Mesenchymal stem cell (in vitro differentiated cells and primary cell): Measurements from ENCODE around the gene LACTB.
"Not testable (repeated sequence)": the region's sequence is repeated elsewhere in the genome, so short reads cannot be mapped to it uniquely, and the experiment has no call there.

Experiments used
- DNase-seq: peaks from one replicate; pipeline ENCODE4 v3.0.0-alpha.2; 2013
- H2AFZ ChIP-seq: one replicate; pipeline ENCODE4 v1.6.1; 2013; ENCODE audit warnings: low read depth, mild to moderate bottlenecking, control low read depth, inconsistent platforms, low read length, moderate library complexity
- H2AK5ac ChIP-seq: 2 replicates; pipeline ENCODE4 v1.6.1; 2013; ENCODE audit warnings: low read length, moderate library complexity, mild to moderate bottlenecking, inconsistent platforms; ENCODE audit not compliant: severe bottlenecking
- H2BK120ac ChIP-seq: one replicate; pipeline ENCODE4 v1.6.1; 2013; ENCODE audit warnings: low read depth, mild to moderate bottlenecking, inconsistent platforms, low read length, moderate library complexity
- H2BK12ac ChIP-seq, 2 experiments: one replicate each; pipeline ENCODE4 v1.6.1; 2013; ENCODE audit warnings: inconsistent platforms in 2 of 2, low read length in 2 of 2, mild to moderate bottlenecking in 2 of 2, moderate library complexity in 2 of 2, control low read depth in 1 of 2
- H2BK15ac ChIP-seq: one replicate; pipeline ENCODE4 v1.6.1; 2013; ENCODE audit warnings: mild to moderate bottlenecking, low read depth, inconsistent platforms; ENCODE audit not compliant: poor library complexity, severe bottlenecking
- H2BK5ac ChIP-seq: 2 replicates; pipeline ENCODE4 v1.6.1; 2013; ENCODE audit warnings: low read depth, mild to moderate bottlenecking, low read length, control low read depth, inconsistent platforms; ENCODE audit not compliant: poor library complexity, severe bottlenecking
- H3K14ac ChIP-seq, 2 experiments: one replicate each; pipeline ENCODE4 v1.6.1; 2013; ENCODE audit warnings: inconsistent platforms in 2 of 2, low read length in 2 of 2, control low read depth in 1 of 2, mild to moderate bottlenecking in 1 of 2, moderate library complexity in 1 of 2
- H3K18ac ChIP-seq, 2 experiments: one replicate each; pipeline ENCODE4 v1.6.1; 2013; ENCODE audit warnings: inconsistent platforms in 2 of 2, low read length in 2 of 2, control low read depth in 1 of 2, low read depth in 1 of 2, mild to moderate bottlenecking in 1 of 2
- H3K23ac ChIP-seq, 2 experiments: one replicate each; pipeline ENCODE4 v1.6.1; 2013; ENCODE audit warnings: inconsistent platforms in 2 of 2, low read length in 2 of 2, mild to moderate bottlenecking in 2 of 2, moderate library complexity in 2 of 2, control low read depth in 1 of 2
- H3K27ac ChIP-seq: 2 replicates; pipeline ENCODE4 v1.5.1; 2013; ENCODE audit warnings: mild to moderate bottlenecking, moderate library complexity, low read length, control low read depth, inconsistent platforms; ENCODE audit not compliant: poor library complexity, severe bottlenecking
- H3K27me3 ChIP-seq, 2 experiments: 2 replicates each; pipeline versions ENCODE4 v1.6.1 to v1.7.0; 2013; ENCODE audit warnings: low read length in 2 of 2, mild to moderate bottlenecking in 2 of 2, moderate library complexity in 2 of 2, control low read depth in 1 of 2, inconsistent platforms in 1 of 2; ENCODE audit not compliant: control insufficient read depth in 1 of 2, insufficient read depth in 1 of 2
- H3K36me3 ChIP-seq, 2 experiments: 2 replicates each; pipeline versions ENCODE4 v1.6.1 to v1.7.0; 2013; ENCODE audit warnings: low read length in 2 of 2, control low read depth in 1 of 2, inconsistent platforms in 1 of 2, low read depth in 1 of 2, mild to moderate bottlenecking in 1 of 2; ENCODE audit not compliant: insufficient read depth in 2 of 2, control insufficient read depth in 1 of 2
- H3K4ac ChIP-seq, 2 experiments: one replicate each; pipeline ENCODE4 v1.6.1; 2013; ENCODE audit warnings: inconsistent platforms in 2 of 2, low read length in 2 of 2, mild to moderate bottlenecking in 2 of 2, moderate library complexity in 2 of 2, control low read depth in 1 of 2, low read depth in 1 of 2
- H3K4me1 ChIP-seq: 2 replicates; pipeline ENCODE4 v1.6.1; 2013; ENCODE audit warnings: low read depth, low read length, control low read depth; ENCODE audit not compliant: control insufficient read depth, insufficient read depth
- H3K4me2 ChIP-seq: 2 replicates; pipeline ENCODE4 v1.6.1; 2013; ENCODE audit warnings: low read length, mild to moderate bottlenecking, inconsistent platforms; ENCODE audit not compliant: poor library complexity, severe bottlenecking
- H3K4me3 ChIP-seq, 2 experiments: 2 replicates each; pipeline versions ENCODE4 v1.5.1 to v1.7.0; 2013; ENCODE audit warnings: low read length in 2 of 2, mild to moderate bottlenecking in 2 of 2, control low read depth in 1 of 2, low read depth in 1 of 2; ENCODE audit not compliant: insufficient read depth in 1 of 2
- H3K79me1 ChIP-seq: replicated peaks from 2 replicates; pipeline ENCODE4 v1.6.1; 2013; ENCODE audit warnings: mild to moderate bottlenecking, control low read depth, low read length, inconsistent platforms; ENCODE audit not compliant: poor library complexity, severe bottlenecking
- H3K9ac ChIP-seq: 2 replicates; pipeline ENCODE4 v1.7.0; 2013; ENCODE audit warnings: mild to moderate bottlenecking, low read length, moderate library complexity
- H3K9me3 ChIP-seq: 2 replicates; pipeline ENCODE4 v1.7.0; 2013; ENCODE audit warnings: mild to moderate bottlenecking, low read length; ENCODE audit not compliant: control insufficient read depth
- H4K8ac ChIP-seq: one replicate; pipeline ENCODE4 v1.6.1; 2013; ENCODE audit warnings: inconsistent platforms, mild to moderate bottlenecking, low read length, moderate library complexity
- H4K91ac ChIP-seq: one replicate; pipeline ENCODE4 v1.6.1; 2013; ENCODE audit warnings: mild to moderate bottlenecking, low read length, inconsistent platforms
- WGBS: methylation state at CpG from one replicate; pipeline ENCODE4 v1.1.7; 2013; ENCODE audit warnings: mixed read lengths; 5-methylcytosine and 5-hydroxymethylcytosine counted together

The LACTB gene

DNA sequence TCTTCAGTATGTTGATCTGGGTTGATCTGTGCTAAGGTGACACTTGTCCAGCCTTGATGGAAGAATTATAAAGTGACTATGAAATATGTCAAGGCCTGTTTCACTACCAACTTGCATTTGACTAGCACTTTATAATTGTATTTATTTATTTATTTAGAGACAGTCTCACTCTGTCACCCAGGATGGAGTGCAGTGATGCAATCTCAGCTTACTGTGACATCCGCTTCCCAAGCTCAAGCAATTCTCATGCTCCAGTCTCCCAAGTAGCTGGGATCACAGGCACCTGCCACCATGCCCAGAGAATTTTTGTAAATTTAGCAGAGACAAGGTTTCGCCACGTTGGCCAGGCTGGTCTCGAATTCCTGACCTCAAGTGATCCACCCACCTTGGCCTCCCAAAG lies 25.5 kb upstream of the LACTB start:
- no peak overlapping the region for H2BK12ac ChIP-seq
- 100% methylated on average over 4 of the region's 4 CpGs for WGBS
- H2AFZ ChIP-seq, result no peak overlapping the region
- H3K14ac ChIP-seq, result no peak overlapping the region
- peaks cover 3% of the 10 kb centered on the region for H3K4me1 ChIP-seq
- H3K4ac ChIP-seq, result no peak overlapping the region
- H2BK5ac ChIP-seq, result no peak overlapping the region
- H3K4me2 ChIP-seq, result no peak overlapping the region
- H4K8ac ChIP-seq, result no peak overlapping the region
- H3K27me3 ChIP-seq, result no peaks in the 10 kb centered on the region
- no peak overlapping the region for H3K4me3 ChIP-seq
- no peak overlapping the region for H3K23ac ChIP-seq
- DNase-seq, result no peak
- no peak overlapping the region for H3K27ac ChIP-seq
- no peak overlapping the region for H4K91ac ChIP-seq
- H3K18ac ChIP-seq, result no peak overlapping the region
- H2AK5ac ChIP-seq, result peak overlapping the region; percentile 29
- H2BK120ac ChIP-seq, result no peak overlapping the region
- no peaks in the 10 kb centered on the region for H3K36me3 ChIP-seq
- no peaks in the 10 kb centered on the region for H3K9me3 ChIP-seq
- no peak overlapping the region for H2BK15ac ChIP-seq
- no peaks in the 10 kb centered on the region for H3K79me1 ChIP-seq
- H3K9ac ChIP-seq, result no peak overlapping the region

DNA sequence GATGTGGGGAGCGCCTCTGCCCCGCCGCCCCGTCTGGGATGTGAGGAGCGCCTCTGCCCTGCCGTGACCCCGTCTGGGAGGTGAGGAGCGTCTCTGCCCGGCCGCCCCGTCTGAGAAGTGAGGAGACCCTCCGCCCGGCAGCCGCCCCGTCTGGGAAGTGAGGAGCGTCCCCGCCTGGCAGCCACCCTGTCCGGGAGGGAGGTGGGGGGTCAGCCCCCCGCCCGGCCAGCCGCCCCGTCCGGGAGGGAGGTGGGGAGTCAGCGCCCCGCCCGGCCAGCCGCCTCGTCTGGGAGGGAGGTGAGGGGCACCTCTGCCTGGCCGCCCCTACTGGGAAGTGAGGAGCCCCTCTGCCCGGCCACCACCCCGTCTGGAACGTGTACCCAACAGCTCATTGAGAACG lies 22.8 kb upstream of the LACTB start:
- H2AFZ ChIP-seq, H3K4ac ChIP-seq, H3K23ac ChIP-seq, H2BK15ac ChIP-seq, H3K27me3 ChIP-seq, H3K9ac ChIP-seq, H3K14ac ChIP-seq, H3K9me3 ChIP-seq, H4K91ac ChIP-seq, H2BK12ac ChIP-seq, H3K4me3 ChIP-seq, H2AK5ac ChIP-seq, H3K27ac ChIP-seq, H3K36me3 ChIP-seq, H3K79me1 ChIP-seq, H4K8ac ChIP-seq, H3K4me1 ChIP-seq, DNase-seq, H3K18ac ChIP-seq, H2BK5ac ChIP-seq, H3K4me2 ChIP-seq, H2BK120ac ChIP-seq: not testable (repeated sequence)
- 91% methylated on average over 26 of the region's 33 CpGs for WGBS

- H2BK120ac ChIP-seq, H3K4me3 ChIP-seq, H3K9ac ChIP-seq, H3K18ac ChIP-seq, H2BK15ac ChIP-seq, H2BK12ac ChIP-seq, H3K4me2 ChIP-seq, H4K91ac ChIP-seq, H4K8ac ChIP-seq, H3K14ac ChIP-seq, DNase-seq, H3K79me1 ChIP-seq, H3K36me3 ChIP-seq, H2AK5ac ChIP-seq, H3K4ac ChIP-seq, H3K4me1 ChIP-seq, H3K27me3 ChIP-seq, H3K9me3 ChIP-seq, H3K27ac ChIP-seq, H3K23ac ChIP-seq, H2BK5ac ChIP-seq, H2AFZ ChIP-seq: not testable (repeated sequence)
- WGBS, result 100% methylated on average over 1 of the region's 5 CpGs
Measured at GRCh38 chr15:63099581-63099980, 22.1 kb upstream of the LACTB start.

DNA sequence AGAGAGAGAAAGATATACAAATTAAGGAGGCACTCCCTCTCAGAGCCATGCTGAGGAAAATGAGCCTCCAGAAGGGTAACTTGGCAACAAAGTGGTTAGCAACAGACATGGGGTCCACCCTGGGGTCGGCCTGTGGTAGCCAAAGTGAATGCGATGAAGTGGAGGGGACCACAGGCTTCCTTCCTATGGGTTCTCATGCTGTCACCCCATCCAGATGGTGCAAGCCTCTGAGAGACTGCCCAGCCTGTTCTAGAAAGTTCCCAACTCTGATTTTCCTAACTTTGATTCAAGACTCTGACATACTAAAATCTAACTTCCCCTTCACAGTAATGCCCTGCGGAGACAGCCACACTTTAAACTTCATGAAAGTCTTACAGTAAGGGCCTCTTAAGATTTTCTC lies 18.2 kb upstream of the LACTB start:
- Histone ChIP-seq H3K18ac (no peak overlapping the region), H4K91ac (no peak overlapping the region), H3K36me3 (no peaks in the 10 kb centered on the region), H2BK5ac (no peak overlapping the region), H2BK12ac (no peak overlapping the region), H3K79me1 (no peaks in the 10 kb centered on the region), H3K14ac (no peak overlapping the region), H4K8ac (no peak overlapping the region), H3K4ac (no peak overlapping the region), H3K9me3 (no peaks in the 10 kb centered on the region), H3K27ac (no peak overlapping the region), H3K4me3 (no peak overlapping the region), H3K4me1 (peaks cover 3% of the 10 kb centered on the region), H3K4me2 (no peak overlapping the region), H2BK15ac (no peak overlapping the region), H2AK5ac (peak overlapping the region; percentile 71), H2AFZ (no peak overlapping the region), H3K9ac (no peak overlapping the region), H3K23ac (no peak overlapping the region), H2BK120ac (no peak overlapping the region), H3K27me3 (no peaks in the 10 kb centered on the region)
- DNase-seq, result no peak
- 90% methylated on average over 3 of the region's 3 CpGs for WGBS
